HEK293 (cell line): Measurements from ENCODE around the gene OPN4.

Source experiments
- CTCF ChIP-seq: fragments of 450-650 bp; formaldehyde crosslinking; IDR thresholded peaks from 2 replicates; pipeline ENCODE4 v1.5.1; 2016; ENCODE audit warnings: missing biosample characterization, missing genetic modification characterization
- INSM2 ChIP-seq: fragments of 450-650 bp; formaldehyde crosslinking; IDR thresholded peaks from 2 replicates; pipeline ENCODE4 v1.5.1; 2016; ENCODE audit warnings: missing biosample characterization, missing genetic modification characterization
- KLF16 ChIP-seq: fragments of 450-650 bp; formaldehyde crosslinking; IDR thresholded peaks from 2 replicates; pipeline ENCODE4 v1.5.1; 2017; ENCODE audit warnings: missing biosample characterization, missing genetic modification characterization
- RBAK ChIP-seq: fragments of 450-650 bp; formaldehyde crosslinking; IDR thresholded peaks from 2 replicates; pipeline ENCODE4 v1.5.1; 2016; ENCODE audit warnings: missing biosample characterization, missing genetic modification characterization
- REPIN1 ChIP-seq: fragments of 450-650 bp; formaldehyde crosslinking; IDR thresholded peaks from 2 replicates; pipeline ENCODE4 v1.5.1; 2017; ENCODE audit warnings: missing biosample characterization, missing genetic modification characterization, low read depth
- REST ChIP-seq: fragments of 450-650 bp; formaldehyde crosslinking; IDR thresholded peaks from 2 replicates; pipeline ENCODE4 v1.5.1; 2016; ENCODE audit warnings: missing biosample characterization, missing genetic modification characterization
- TCF7L2 ChIP-seq: IDR thresholded peaks from 2 replicates; pipeline ENCODE4 v1.6.1; 2011; ENCODE audit warnings: low read depth, mild to moderate bottlenecking, inconsistent platforms, low read length, moderate library complexity, borderline replicate concordance
- WT1 ChIP-seq: fragments of 450-650 bp; formaldehyde crosslinking; IDR thresholded peaks from 2 replicates; pipeline ENCODE4 v1.5.1; 2016; ENCODE audit warnings: missing biosample characterization, missing genetic modification characterization
- ZBTB10 ChIP-seq: fragments of 450-650 bp; formaldehyde crosslinking; IDR thresholded peaks from 2 replicates; pipeline ENCODE4 v1.5.1; 2016; ENCODE audit warnings: missing biosample characterization, missing genetic modification characterization
- ZNF274 ChIP-seq, 2 experiments: fragments of 200-500 bp in 1 of 2; fragments of 450-650 bp in 1 of 2; sonication (Bioruptor generic) in 1 of 2; formaldehyde crosslinking in 1 of 2; IDR thresholded peaks; 2 replicates each; pipeline versions ENCODE4 v1.5.1 to v1.6.1; 2014 to 2016; ENCODE audit warnings: borderline replicate concordance in 1 of 2, inconsistent platforms in 1 of 2, low read length in 1 of 2, missing biosample characterization in 1 of 2, missing genetic modification characterization in 1 of 2
- TF ChIP-seq, protein P1 (sequence below): IDR thresholded peaks from 2 replicates; pipeline ENCODE4 v1.6.1; 2011; ENCODE audit warnings: mild to moderate bottlenecking, low read depth, low read length, borderline replicate concordance

DNA sequence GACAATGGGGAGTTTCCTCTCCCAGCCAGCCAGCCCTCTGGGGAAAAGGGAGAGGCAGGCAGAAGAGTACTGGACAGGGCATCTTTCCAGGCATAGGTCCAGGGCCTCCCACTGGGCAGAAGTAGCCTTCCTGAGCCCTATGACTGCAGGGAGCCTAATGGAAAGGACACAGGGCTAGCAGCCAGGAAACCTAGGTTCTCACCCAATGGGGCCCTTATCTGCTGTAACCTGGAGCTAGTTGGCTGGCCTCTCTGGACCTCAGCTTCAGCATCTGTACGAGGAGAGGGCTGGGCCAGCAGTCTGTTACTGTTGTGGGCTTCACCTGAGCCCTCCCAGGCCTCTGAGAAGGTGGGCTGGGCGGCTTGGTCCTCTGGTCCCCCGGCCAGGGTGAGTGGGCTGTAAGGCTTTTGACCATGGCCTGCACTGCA lies 36.3 kb downstream of the OPN4 start:
- TF ChIP-seq ZBTB10 (tag by site-specific recombination), result no peak
- no peak for TF ChIP-seq ZNF274 (IDR thresholded peaks at IDR 0.05; ENCODE audit: low read length)
- TF ChIP-seq ZNF274 (tag by site-specific recombination; IDR thresholded peaks at IDR 0.05; ENCODE audit: borderline replicate concordance), result no peak
- no peak for TF ChIP-seq CTCF (tag by site-specific recombination)
- TF ChIP-seq WT1, result no peak
- TF ChIP-seq TCF7L2, result no peak
- no peak for TF ChIP-seq INSM2 (tag by site-specific recombination)
- no peak for TF ChIP-seq KLF16 (tag by site-specific recombination)
- TF ChIP-seq REST (tag by site-specific recombination), result no peak
- no peak for TF ChIP-seq RBAK (tag by site-specific recombination)
- TF ChIP-seq REPIN1 (tag by site-specific recombination), result no peak
- TF ChIP-seq, protein P1, sequence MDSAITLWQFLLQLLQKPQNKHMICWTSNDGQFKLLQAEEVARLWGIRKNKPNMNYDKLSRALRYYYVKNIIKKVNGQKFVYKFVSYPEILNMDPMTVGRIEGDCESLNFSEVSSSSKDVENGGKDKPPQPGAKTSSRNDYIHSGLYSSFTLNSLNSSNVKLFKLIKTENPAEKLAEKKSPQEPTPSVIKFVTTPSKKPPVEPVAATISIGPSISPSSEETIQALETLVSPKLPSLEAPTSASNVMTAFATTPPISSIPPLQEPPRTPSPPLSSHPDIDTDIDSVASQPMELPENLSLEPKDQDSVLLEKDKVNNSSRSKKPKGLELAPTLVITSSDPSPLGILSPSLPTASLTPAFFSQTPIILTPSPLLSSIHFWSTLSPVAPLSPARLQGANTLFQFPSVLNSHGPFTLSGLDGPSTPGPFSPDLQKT, result no peak
